Measurements from ENCODE around the gene PTGER4.

DNA sequence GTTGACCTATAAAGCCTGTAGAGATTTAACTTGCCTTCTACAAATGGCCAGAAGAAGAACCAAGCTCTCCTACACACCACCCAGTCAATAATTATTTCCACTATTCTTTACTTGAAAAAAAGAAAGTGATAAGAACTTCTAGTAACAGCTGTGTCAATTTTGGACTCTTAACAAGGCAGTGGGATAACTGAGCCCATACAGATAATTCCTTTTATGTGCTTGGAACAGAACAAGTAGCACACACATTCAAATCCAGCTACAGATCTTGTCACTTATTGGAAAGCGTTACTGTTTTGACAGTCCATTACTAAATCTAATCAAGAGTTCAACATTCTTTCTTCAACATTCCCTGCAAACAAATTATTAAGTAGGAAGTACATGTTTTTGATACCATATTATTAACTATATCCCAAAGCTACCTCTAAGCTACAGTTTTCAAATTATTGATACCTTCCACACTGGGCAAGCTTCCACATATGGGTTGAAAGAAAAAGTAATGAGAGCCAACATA lies 6.3 kb downstream of the PTGER4 start:
- TF ChIP-seq, protein P1, sequence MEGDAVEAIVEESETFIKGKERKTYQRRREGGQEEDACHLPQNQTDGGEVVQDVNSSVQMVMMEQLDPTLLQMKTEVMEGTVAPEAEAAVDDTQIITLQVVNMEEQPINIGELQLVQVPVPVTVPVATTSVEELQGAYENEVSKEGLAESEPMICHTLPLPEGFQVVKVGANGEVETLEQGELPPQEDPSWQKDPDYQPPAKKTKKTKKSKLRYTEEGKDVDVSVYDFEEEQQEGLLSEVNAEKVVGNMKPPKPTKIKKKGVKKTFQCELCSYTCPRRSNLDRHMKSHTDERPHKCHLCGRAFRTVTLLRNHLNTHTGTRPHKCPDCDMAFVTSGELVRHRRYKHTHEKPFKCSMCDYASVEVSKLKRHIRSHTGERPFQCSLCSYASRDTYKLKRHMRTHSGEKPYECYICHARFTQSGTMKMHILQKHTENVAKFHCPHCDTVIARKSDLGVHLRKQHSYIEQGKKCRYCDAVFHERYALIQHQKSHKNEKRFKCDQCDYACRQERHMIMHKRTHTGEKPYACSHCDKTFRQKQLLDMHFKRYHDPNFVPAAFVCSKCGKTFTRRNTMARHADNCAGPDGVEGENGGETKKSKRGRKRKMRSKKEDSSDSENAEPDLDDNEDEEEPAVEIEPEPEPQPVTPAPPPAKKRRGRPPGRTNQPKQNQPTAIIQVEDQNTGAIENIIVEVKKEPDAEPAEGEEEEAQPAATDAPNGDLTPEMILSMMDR (IDR thresholded peaks at IDR 0.05): no peak
- TF ChIP-seq ZFX (IDR thresholded peaks at IDR 0.05; ENCODE audit: borderline replicate concordance): no peak

All from 22Rv1 (cell line).